ENCODE data around the gene HAO1.

Gene HAO1

DNA sequence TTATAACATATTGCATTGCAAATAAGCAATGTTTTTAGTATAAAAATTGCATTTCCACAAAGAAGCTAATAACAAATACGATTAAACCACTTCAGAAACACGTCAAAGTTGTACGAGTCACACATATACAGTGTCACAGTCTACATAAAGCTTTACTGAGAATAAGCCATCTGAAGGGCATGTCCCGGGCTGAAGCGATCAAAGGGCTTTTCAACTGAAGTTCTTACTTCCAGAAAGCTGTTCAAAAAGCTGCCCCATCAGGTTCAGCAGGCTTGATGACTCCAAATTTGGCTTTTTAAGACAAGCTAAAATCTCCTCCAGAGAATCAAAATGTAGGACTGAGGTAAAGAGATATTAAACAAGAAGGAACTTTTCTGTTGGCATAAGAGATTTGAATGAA lies 37.5 kb upstream of the HAO1 start:
- POLR2A ChIA-PET (ENCODE audit: low non-redundant PET): no interaction called here
- CTCF ChIA-PET: interaction anchor here (0.6 kb wide), 1 partner anchor 176 kb away, joined by 3 read pairs; no protein-coding TSS in a partner anchor
- TF ChIP-seq, protein P1, sequence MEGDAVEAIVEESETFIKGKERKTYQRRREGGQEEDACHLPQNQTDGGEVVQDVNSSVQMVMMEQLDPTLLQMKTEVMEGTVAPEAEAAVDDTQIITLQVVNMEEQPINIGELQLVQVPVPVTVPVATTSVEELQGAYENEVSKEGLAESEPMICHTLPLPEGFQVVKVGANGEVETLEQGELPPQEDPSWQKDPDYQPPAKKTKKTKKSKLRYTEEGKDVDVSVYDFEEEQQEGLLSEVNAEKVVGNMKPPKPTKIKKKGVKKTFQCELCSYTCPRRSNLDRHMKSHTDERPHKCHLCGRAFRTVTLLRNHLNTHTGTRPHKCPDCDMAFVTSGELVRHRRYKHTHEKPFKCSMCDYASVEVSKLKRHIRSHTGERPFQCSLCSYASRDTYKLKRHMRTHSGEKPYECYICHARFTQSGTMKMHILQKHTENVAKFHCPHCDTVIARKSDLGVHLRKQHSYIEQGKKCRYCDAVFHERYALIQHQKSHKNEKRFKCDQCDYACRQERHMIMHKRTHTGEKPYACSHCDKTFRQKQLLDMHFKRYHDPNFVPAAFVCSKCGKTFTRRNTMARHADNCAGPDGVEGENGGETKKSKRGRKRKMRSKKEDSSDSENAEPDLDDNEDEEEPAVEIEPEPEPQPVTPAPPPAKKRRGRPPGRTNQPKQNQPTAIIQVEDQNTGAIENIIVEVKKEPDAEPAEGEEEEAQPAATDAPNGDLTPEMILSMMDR (conservative IDR thresholded peaks at IDR 0.05; ENCODE audit: low read depth): no peak

DNA sequence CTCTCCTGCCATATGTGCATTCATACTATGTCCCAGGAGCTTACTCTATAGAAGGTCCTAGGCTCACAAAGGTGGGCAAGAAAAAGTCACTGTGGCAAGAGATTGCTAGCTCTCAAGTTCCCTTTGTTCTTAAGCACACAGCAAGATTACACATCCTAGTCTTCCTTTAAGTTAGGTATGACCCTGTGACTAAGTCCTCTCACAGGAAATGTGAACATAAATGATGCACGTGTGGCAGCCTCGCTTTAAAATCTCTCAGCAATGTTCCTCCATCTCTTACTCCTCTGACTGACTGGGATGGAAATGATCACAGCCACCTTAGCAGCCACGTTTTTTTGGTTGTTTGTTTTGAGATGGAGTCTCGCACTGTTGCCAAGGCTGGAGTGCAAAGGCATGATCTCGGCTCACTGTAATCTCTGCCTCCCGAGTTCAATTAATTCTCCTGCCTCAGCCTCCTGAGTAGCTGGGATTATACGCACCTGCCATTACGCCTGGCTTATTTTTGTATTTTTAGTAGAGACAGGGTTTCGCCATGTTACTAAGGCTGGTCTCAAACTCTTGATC lies 35.7 kb upstream of the HAO1 start:
- H3K27ac ChIP-seq: no peak overlapping the region
- ChIA-PET CTCF (no interaction called here), POLR2A (ENCODE audit: low non-redundant PET) (no interaction called here)
- DNase-seq (ENCODE audit: low spot score): no peak
- TF ChIP-seq, protein P1 (conservative IDR thresholded peaks at IDR 0.05; ENCODE audit: low read depth): no peak

More for the DNA sequence above, 37.5 kb upstream of the HAO1 start:
- H3K27ac ChIP-seq: no peak overlapping the region
- DNase-seq (ENCODE audit: low spot score): no peak

GRCh38 chr20:7974785-7975435 lies 34.7 kb upstream of the HAO1 start:
- DNase-seq (ENCODE audit: low spot score): no peak
- ChIA-PET CTCF (interaction anchor here (0.5 kb wide), 1 partner anchor 63 kb away, joined by 8 read pairs; no protein-coding TSS in a partner anchor), POLR2A (ENCODE audit: low non-redundant PET) (no interaction called here)
- H3K27ac ChIP-seq: no peak overlapping the region
- TF ChIP-seq, protein P1 (conservative IDR thresholded peaks at IDR 0.05; ENCODE audit: low read depth): no peak

GRCh38 chr20:7971536-7972280 lies 31.4 kb upstream of the HAO1 start:
- POLR2A ChIA-PET (ENCODE audit: low non-redundant PET): no interaction called here
- DNase-seq (ENCODE audit: low spot score): no peak
- CTCF ChIA-PET: interaction anchor here (0.6 to 1.0 kb wide), 2 partner anchors 9 to 11 kb away, joined by 3 to 4 read pairs; no protein-coding TSS in a partner anchor
- no peak overlapping the region for H3K27ac ChIP-seq
- TF ChIP-seq, protein P1 (conservative IDR thresholded peaks at IDR 0.05; ENCODE audit: low read depth): no peak

GRCh38 chr20:7967199-7967844 lies 27.1 kb upstream of the HAO1 start:
- TF ChIP-seq, protein P1 (conservative IDR thresholded peaks at IDR 0.05; ENCODE audit: low read depth): no peak
- CTCF ChIA-PET: interaction anchor here (0.7 kb wide), 1 partner anchor 844 kb away, joined by 6 read pairs; no protein-coding TSS in a partner anchor
- H3K27ac ChIP-seq: no peak overlapping the region
- DNase-seq (ENCODE audit: low spot score): no peak
- POLR2A ChIA-PET (ENCODE audit: low non-redundant PET): no interaction called here

GRCh38 chr20:7966176-7966575 lies 25.9 kb upstream of the HAO1 start:
- H3K27ac ChIP-seq: no peak overlapping the region
- ChIA-PET CTCF (no interaction called here), POLR2A (ENCODE audit: low non-redundant PET) (no interaction called here)
- TF ChIP-seq, protein P1 (conservative IDR thresholded peaks at IDR 0.05; ENCODE audit: low read depth): no peak
- DNase-seq (ENCODE audit: low spot score): no peak

All from RWPE1 (cell line).